T-helper 1 cell treated with Interleukin-12 subunit alpha and Interleukin-12 subunit beta and Interleukin-4 antibody, amounts not matched to agents 30 μg/mL and 1 μg/mL, for 36 hours (primary cell): ENCODE data around the gene ISCA1.

Experiments
- H3K27ac Mint-ChIP-seq: one replicate; pipeline ENCODE4 v1.8.0; 2021; ENCODE audit warnings: mild to moderate bottlenecking, mixed read lengths
- H3K27me3 Mint-ChIP-seq: one replicate; pipeline ENCODE4 v1.8.0; 2021; ENCODE audit warnings: low read depth, mixed read lengths
- H3K36me3 Mint-ChIP-seq: one replicate; pipeline ENCODE4 v1.8.0; 2021; ENCODE audit warnings: low read depth, mixed read lengths
- H3K4me1 Mint-ChIP-seq: one replicate; pipeline ENCODE4 v1.8.0; 2021; ENCODE audit warnings: low read depth, mixed read lengths
- H3K4me3 Mint-ChIP-seq: one replicate; pipeline ENCODE4 v1.8.0; 2021; ENCODE audit warnings: mild to moderate bottlenecking, moderate library complexity, mixed read lengths
- H3K9me3 Mint-ChIP-seq: one replicate; pipeline ENCODE4 v1.8.0; 2021; ENCODE audit warnings: mixed read lengths

The ISCA1 gene

DNA sequence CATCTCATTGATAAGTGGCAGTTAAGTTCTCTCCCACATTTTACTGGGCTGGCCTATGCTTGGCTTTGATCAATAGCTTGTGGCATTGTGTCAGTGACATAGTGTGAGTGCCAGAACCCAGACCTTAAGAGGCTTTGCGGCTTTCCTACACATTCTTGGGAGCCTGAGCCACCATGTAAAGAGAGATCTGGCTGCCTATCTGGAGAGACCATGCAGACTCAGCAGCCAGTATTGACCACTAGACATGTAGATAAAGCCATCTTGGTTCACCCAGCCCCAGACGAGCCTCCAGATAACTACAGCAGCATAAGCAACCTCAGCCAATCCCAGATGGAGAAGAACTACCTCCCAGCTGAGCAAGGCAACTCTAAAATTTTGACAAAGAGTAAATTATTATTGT, 51.5 kb downstream of the ISCA1 start:
- H3K4me3 Mint-ChIP-seq: no peak overlapping the region
- H3K27ac Mint-ChIP-seq: no peak overlapping the region
- no peaks in the 10 kb centered on the region for H3K4me1 Mint-ChIP-seq
- no peaks in the 10 kb centered on the region for H3K36me3 Mint-ChIP-seq
- no peaks in the 10 kb centered on the region for H3K9me3 Mint-ChIP-seq
- H3K27me3 Mint-ChIP-seq: peaks cover 9% of the 10 kb centered on the region

DNA sequence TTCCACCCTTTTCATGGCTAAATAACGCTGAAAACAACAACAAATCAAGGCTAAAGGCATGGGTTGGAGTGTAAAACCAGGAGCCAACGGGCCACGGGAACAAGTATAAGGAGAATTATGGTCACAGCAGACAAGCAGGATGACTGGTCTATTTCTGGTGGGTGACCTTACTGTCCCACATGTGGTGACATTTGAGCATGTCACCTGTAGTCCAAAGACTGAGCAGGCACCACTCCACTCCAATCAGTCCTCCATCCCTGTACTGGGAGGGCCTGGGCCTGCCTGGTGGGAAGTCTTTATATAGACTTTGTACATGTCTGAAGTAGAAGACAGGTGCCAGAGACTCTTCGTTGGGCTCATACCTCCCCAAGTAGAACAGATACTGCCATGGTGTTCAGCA, 59.7 kb downstream of the ISCA1 start:
- Mint-ChIP-seq H3K36me3 (no peaks in the 10 kb centered on the region), H3K27me3 (no peaks in the 10 kb centered on the region), H3K4me3 (no peak overlapping the region), H3K9me3 (no peaks in the 10 kb centered on the region), H3K4me1 (no peaks in the 10 kb centered on the region), H3K27ac (no peak overlapping the region)

DNA sequence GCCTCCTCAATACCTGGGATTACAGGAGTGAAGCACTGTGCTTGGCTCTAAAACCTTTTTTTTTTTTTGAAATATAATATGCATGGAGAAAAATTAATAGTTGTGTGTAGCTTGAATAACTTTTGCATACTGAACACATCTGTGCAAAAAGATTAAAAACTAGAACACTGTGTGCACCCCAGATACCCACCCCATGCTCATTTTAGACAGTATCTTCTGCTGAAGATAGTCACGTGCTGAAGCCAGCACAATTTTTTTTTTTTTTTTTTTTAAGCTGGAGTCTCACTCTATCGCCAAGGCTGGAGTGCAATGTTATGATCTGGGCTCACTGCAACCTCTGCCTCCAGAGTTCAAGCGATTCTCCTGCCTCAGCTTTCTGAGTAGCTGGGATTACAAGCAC, 62.7 kb downstream of the ISCA1 start:
- H3K27ac Mint-ChIP-seq: no peak overlapping the region

DNA sequence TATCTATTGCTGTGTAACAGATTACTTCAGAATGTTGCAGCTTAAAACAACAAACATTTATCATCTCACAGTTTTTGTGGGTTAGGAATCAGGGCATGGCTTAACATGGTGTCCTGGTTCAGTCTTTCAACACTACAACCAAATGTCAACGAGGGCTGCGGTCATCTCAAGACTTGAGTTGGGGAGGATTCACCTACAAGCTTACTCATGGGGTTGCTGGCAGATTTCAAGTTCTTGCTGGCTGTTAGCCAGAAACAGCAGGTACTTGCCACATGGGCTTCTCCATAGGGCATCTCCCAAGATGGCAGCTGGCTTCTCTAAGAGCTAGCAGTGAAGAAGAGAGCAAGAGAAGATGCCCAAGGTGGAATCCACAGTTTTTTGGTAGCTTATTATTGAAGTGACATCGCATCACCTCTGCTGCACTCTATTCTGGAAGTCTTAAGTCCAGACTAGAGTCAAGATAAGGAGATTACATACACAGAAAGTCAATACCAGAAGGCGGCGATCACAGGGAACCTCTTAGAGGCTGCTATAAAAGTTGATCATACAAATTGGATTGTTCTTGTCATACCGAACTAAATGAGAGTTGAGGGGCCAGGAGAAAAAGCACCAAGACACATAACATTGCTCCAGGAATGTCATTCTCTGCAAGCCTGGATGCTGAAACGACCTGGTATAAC, 65.1 kb downstream of the ISCA1 start:
- no peak overlapping the region for H3K4me3 Mint-ChIP-seq
- H3K27ac Mint-ChIP-seq: no peak overlapping the region
- no peaks in the 10 kb centered on the region for H3K4me1 Mint-ChIP-seq
- no peaks in the 10 kb centered on the region for H3K9me3 Mint-ChIP-seq
- peaks cover 6% of the 10 kb centered on the region for H3K27me3 Mint-ChIP-seq
- H3K36me3 Mint-ChIP-seq: no peaks in the 10 kb centered on the region

More for the DNA sequence above, 62.7 kb downstream of the ISCA1 start:
- H3K36me3 Mint-ChIP-seq: no peaks in the 10 kb centered on the region
- H3K9me3 Mint-ChIP-seq: no peaks in the 10 kb centered on the region
- peaks cover 6% of the 10 kb centered on the region for H3K27me3 Mint-ChIP-seq
- no peaks in the 10 kb centered on the region for H3K4me1 Mint-ChIP-seq
- no peak overlapping the region for H3K4me3 Mint-ChIP-seq
